A549 (cell line): Measurements from ENCODE around the gene LIN37.

Source experiments
- EP300 ChIP-seq, 2 experiments: fragments of >200 bp; sonication (Bioruptor Twin); formaldehyde crosslinking; IDR thresholded peaks; 2 replicates in 1 of 2; 3 replicates in 1 of 2; pipeline ENCODE4 v1.6.1; 2016 to 2017
- JUN ChIP-seq, 2 experiments: fragments of >200 bp; sonication (Bioruptor Twin); formaldehyde crosslinking; IDR thresholded peaks; 2 replicates in 1 of 2; 3 replicates in 1 of 2; pipeline ENCODE4 v1.6.1; 2016 to 2017
- MAFK ChIP-seq: fragments of 450-650 bp; IDR thresholded peaks from 2 replicates; pipeline ENCODE4 v1.6.1; 2014; ENCODE audit not compliant: partially characterized antibody
- NFE2L2 ChIP-seq: fragments of 150-350 bp; conservative IDR thresholded peaks from 2 replicates; pipeline ENCODE4 v1.6.1; 2014; ENCODE audit warnings: low read length
- RCOR1 ChIP-seq: fragments of 150-350 bp; IDR thresholded peaks from 2 replicates; pipeline ENCODE4 v1.6.1; 2014; ENCODE audit warnings: antibody characterized with exemption, low read length, low read depth
- TFCP2L1 ChIP-seq: fragments of 250-450 bp; sonication (Bioruptor Pico); IDR thresholded peaks from 2 replicates; pipeline ENCODE4 v1.5.0; 2021; ENCODE audit warnings: mild to moderate bottlenecking
- TF ChIP-seq, protein P1 (sequence below): fragments of >200 bp; sonication (Bioruptor Twin); formaldehyde crosslinking; IDR thresholded peaks from 3 replicates; pipeline ENCODE4 v1.5.1; 2016
- TF ChIP-seq, protein P2 (sequence below): fragments of 450-650 bp; IDR thresholded peaks from 2 replicates; pipeline ENCODE4 v1.6.1; 2014; ENCODE audit warnings: antibody characterized with exemption

GRCh38 chr19:35756377-35757230 is 8.2 kb downstream of the LIN37 start, which contains the start of gene HSPB6:
- TF ChIP-seq, protein P1, sequence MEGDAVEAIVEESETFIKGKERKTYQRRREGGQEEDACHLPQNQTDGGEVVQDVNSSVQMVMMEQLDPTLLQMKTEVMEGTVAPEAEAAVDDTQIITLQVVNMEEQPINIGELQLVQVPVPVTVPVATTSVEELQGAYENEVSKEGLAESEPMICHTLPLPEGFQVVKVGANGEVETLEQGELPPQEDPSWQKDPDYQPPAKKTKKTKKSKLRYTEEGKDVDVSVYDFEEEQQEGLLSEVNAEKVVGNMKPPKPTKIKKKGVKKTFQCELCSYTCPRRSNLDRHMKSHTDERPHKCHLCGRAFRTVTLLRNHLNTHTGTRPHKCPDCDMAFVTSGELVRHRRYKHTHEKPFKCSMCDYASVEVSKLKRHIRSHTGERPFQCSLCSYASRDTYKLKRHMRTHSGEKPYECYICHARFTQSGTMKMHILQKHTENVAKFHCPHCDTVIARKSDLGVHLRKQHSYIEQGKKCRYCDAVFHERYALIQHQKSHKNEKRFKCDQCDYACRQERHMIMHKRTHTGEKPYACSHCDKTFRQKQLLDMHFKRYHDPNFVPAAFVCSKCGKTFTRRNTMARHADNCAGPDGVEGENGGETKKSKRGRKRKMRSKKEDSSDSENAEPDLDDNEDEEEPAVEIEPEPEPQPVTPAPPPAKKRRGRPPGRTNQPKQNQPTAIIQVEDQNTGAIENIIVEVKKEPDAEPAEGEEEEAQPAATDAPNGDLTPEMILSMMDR: no peak
- TF ChIP-seq TFCP2L1 (CRISPR knock-in tag): no peak
- no peak for TF ChIP-seq JUN (IDR thresholded peaks at IDR 0.05)
- TF ChIP-seq EP300 (IDR thresholded peaks at IDR 0.05): no peak
- TF ChIP-seq RCOR1: no peak
- no peak for TF ChIP-seq MAFK
- TF ChIP-seq, protein P2, sequence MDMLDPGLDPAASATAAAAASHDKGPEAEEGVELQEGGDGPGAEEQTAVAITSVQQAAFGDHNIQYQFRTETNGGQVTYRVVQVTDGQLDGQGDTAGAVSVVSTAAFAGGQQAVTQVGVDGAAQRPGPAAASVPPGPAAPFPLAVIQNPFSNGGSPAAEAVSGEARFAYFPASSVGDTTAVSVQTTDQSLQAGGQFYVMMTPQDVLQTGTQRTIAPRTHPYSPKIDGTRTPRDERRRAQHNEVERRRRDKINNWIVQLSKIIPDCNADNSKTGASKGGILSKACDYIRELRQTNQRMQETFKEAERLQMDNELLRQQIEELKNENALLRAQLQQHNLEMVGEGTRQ: no peak
- TF ChIP-seq NFE2L2: no peak
